KMS-11 (cell line): Measurements from ENCODE around the gene FASTKD2.

Experiments used
- H2AFZ ChIP-seq: fragments of 200-600 bp; sonication (generic); 2 replicates; pipeline ENCODE4 v1.6.1; 2016; ENCODE audit warnings: antibody characterized with exemption, mixed run types, low read depth
- H3K27ac ChIP-seq: fragments of 200-600 bp; sonication (generic); 2 replicates; pipeline ENCODE4 v1.6.1; 2016; ENCODE audit warnings: mild to moderate bottlenecking, mixed run types
- H3K27me3 ChIP-seq: fragments of 200-600 bp; sonication (generic); 2 replicates; pipeline ENCODE4 v1.6.1; 2017; ENCODE audit warnings: mild to moderate bottlenecking, low read depth, mixed run types, moderate library complexity; ENCODE audit not compliant: insufficient read depth
- H3K36me3 ChIP-seq: fragments of 200-600 bp; sonication (generic); 2 replicates; pipeline ENCODE4 v1.6.1; 2017; ENCODE audit warnings: mild to moderate bottlenecking, mixed run types; ENCODE audit not compliant: insufficient read depth
- H3K4me1 ChIP-seq: fragments of 200-600 bp; sonication (generic); 2 replicates; pipeline ENCODE4 v1.6.1; 2016; ENCODE audit warnings: mild to moderate bottlenecking, low read depth, mixed run types; ENCODE audit not compliant: poor library complexity, severe bottlenecking
- H3K4me2 ChIP-seq: fragments of 200-600 bp; sonication (generic); 2 replicates; pipeline ENCODE4 v1.7.0; 2016; ENCODE audit warnings: mild to moderate bottlenecking, mixed run types
- H3K4me3 ChIP-seq: fragments of 200-600 bp; sonication (generic); IDR thresholded peaks from 2 replicates; pipeline ENCODE4 v1.6.1; 2017; ENCODE audit warnings: low read depth, low read length, mixed read lengths; ENCODE audit not compliant: insufficient read depth
- H3K79me2 ChIP-seq: fragments of 200-600 bp; sonication (generic); 2 replicates; pipeline ENCODE4 v1.6.1; 2016; ENCODE audit warnings: low read depth, mixed run types; ENCODE audit not compliant: insufficient read depth
- H3K9ac ChIP-seq: fragments of 200-600 bp; sonication (generic); 2 replicates; pipeline ENCODE4 v1.6.1; 2016; ENCODE audit warnings: mild to moderate bottlenecking, mixed run types
- H4K20me1 ChIP-seq: fragments of 200-600 bp; sonication (generic); 2 replicates; pipeline ENCODE4 v1.6.1; 2016; ENCODE audit warnings: mild to moderate bottlenecking, mixed run types; ENCODE audit not compliant: insufficient read depth
- CTCF ChIP-seq: fragments of 200-600 bp; sonication (generic); conservative IDR thresholded peaks from 2 replicates; pipeline ENCODE4 v1.6.1; 2017; ENCODE audit warnings: low read depth, mild to moderate bottlenecking, antibody characterized with exemption, low read length, moderate library complexity, mixed read lengths

The FASTKD2 gene

GRCh38 chr2:206823178-206823577 lies 57.8 kb downstream of the FASTKD2 start:
- Histone ChIP-seq H3K27me3 (no peaks in the 10 kb centered on the region), H3K4me2 (no peak overlapping the region), H3K27ac (no peak overlapping the region), H3K9ac (no peak overlapping the region), H3K4me3 (no peak overlapping the region), H3K79me2 (no peaks in the 10 kb centered on the region), H3K36me3 (no peaks in the 10 kb centered on the region), H2AFZ (no peak overlapping the region), H3K4me1 (no peaks in the 10 kb centered on the region), H4K20me1 (no peaks in the 10 kb centered on the region)
- TF ChIP-seq CTCF = no peak

- no peak overlapping the region for H3K27ac ChIP-seq
- no peaks in the 10 kb centered on the region for H4K20me1 ChIP-seq
Measured at GRCh38 chr2:206824087-206824618, 58.7 kb downstream of the FASTKD2 start.

GRCh38 chr2:206824993-206825392 lies 59.6 kb downstream of the FASTKD2 start:
- no peak overlapping the region for H3K9ac ChIP-seq
- H3K79me2 ChIP-seq = no peaks in the 10 kb centered on the region
- H3K36me3 ChIP-seq = no peaks in the 10 kb centered on the region
- H2AFZ ChIP-seq = no peak overlapping the region
- no peak overlapping the region for H3K4me2 ChIP-seq
- no peak for TF ChIP-seq CTCF
- H3K4me3 ChIP-seq = no peak overlapping the region
- no peaks in the 10 kb centered on the region for H3K27me3 ChIP-seq
- H4K20me1 ChIP-seq = no peaks in the 10 kb centered on the region
- no peaks in the 10 kb centered on the region for H3K4me1 ChIP-seq
- H3K27ac ChIP-seq = no peak overlapping the region

More at GRCh38 chr2:206824087-206824618, 58.7 kb downstream of the FASTKD2 start:
- no peak overlapping the region for H2AFZ ChIP-seq
- no peak for TF ChIP-seq CTCF
- no peak overlapping the region for H3K4me3 ChIP-seq
- no peak overlapping the region for H3K9ac ChIP-seq
- no peaks in the 10 kb centered on the region for H3K4me1 ChIP-seq
- H3K27me3 ChIP-seq = no peaks in the 10 kb centered on the region
- no peaks in the 10 kb centered on the region for H3K79me2 ChIP-seq
- no peak overlapping the region for H3K4me2 ChIP-seq
- H3K36me3 ChIP-seq = no peaks in the 10 kb centered on the region

GRCh38 chr2:206831442-206831995 lies 66.1 kb downstream of the FASTKD2 start:
- no peak overlapping the region for H2AFZ ChIP-seq
- no peak for TF ChIP-seq CTCF
- H3K9ac ChIP-seq = no peak overlapping the region
- H3K4me1 ChIP-seq = no peaks in the 10 kb centered on the region
- no peaks in the 10 kb centered on the region for H3K27me3 ChIP-seq
- no peaks in the 10 kb centered on the region for H3K36me3 ChIP-seq
- no peak overlapping the region for H3K4me2 ChIP-seq
- H4K20me1 ChIP-seq = no peaks in the 10 kb centered on the region
- no peak overlapping the region for H3K4me3 ChIP-seq
- H3K79me2 ChIP-seq = no peaks in the 10 kb centered on the region
- no peak overlapping the region for H3K27ac ChIP-seq
